Adrenal gland (tissue), 12 donors: Measurements from ENCODE around the gene FCER2. TPM values are rescaled to one million over a fixed set of nuclear protein-coding genes. Genes with fewer than 3 reads are reported as not detected.

ENCODE experiments used
- DNase-seq, 7 donors: peaks; one replicate each; pipeline ENCODE4 v3.0.0-alpha.2; 2019 to 2020
- H3K27ac ChIP-seq, 5 donors: fragments of 200-600 bp; sonication (generic) in 4 of 5; 1 replicate in 3 of 5; 2 replicates in 2 of 5; pipeline versions ENCODE4 v1.5.1 to v1.8.0; 2016 to 2020; ENCODE audit warnings: mild to moderate bottlenecking in 1 of 5
- H3K27me3 ChIP-seq: fragments of 200-600 bp; 2 replicates; pipeline ENCODE4 v1.8.0; 2021
- H3K36me3 ChIP-seq, 2 donors: fragments of 200-600 bp; replicated peaks in 1 of 2; 1 replicate in 1 of 2; 2 replicates in 1 of 2; pipeline versions ENCODE4 v1.5.1 to v1.8.0; 2018 to 2022
- H3K4me1 ChIP-seq, 2 donors: fragments of 200-600 bp; replicated peaks in 1 of 2; 1 replicate in 1 of 2; 2 replicates in 1 of 2; pipeline versions ENCODE4 v1.5.1 to v1.8.0; 2018 to 2021
- H3K4me3 ChIP-seq, 4 donors: fragments of 200-600 bp; sonication (generic) in 3 of 4; one replicate each; pipeline ENCODE4 v1.5.1; 2016 to 2018
- H3K9me3 ChIP-seq, 3 donors: fragments of 200-600 bp; sonication (generic) in 1 of 3; replicated peaks in 1 of 3; 1 replicate in 2 of 3; 2 replicates in 1 of 3; pipeline versions ENCODE4 v1.5.1 to v1.8.0; 2016 to 2021
- POLR2A ChIP-seq, 2 donors: fragments of 450-650 bp; IDR thresholded peaks; one replicate each; pipeline ENCODE4 v1.6.1; 2017; ENCODE audit warnings: antibody characterized with exemption in 2 of 2, mild to moderate bottlenecking in 2 of 2, moderate library complexity in 1 of 2
- WGBS, 4 donors: extraction: QIAGEN DNeasy Blood & Tissue Kit in 2 of 4; methylation state at CpG; one replicate each; pipeline versions ENCODE4 v1.1.5 to v1.1.7; 2013 to 2017; 5-methylcytosine and 5-hydroxymethylcytosine counted together
- intact Hi-C, 2 donors: fragments of 100-400 bp; cut with DNase I; formaldehyde crosslinking; loops; one replicate each; pipeline versions ENCODE4 v1.14.1 to v1.15.0; 2022 to 2023
- polyA plus RNA-seq, 3 donors: library from polyadenylated mRNA; stranded (reverse); fragments of 200-250 nt in 2 of 3; fragments of 350-450 nt in 1 of 3; fragmentation: Illumina TruSeq in 1 of 3; extraction: RNeasy Lipid Tissue Mini Kit (QIAGEN cat#74804) in 1 of 3; gene quantifications; one replicate each; pipeline ENCODE4 v1.2.3, GENCODE V29; 2013 to 2014
- total RNA-seq, 9 donors: library from RNA; depleted of rRNA in 4 of 9; stranded (reverse); fragments of >200 nt in 4 of 9; fragments of 120-200 nt in 1 of 9; fragmentation: NEBNext Ultra II Directional in 1 of 9; extraction: Animal tissue kit (Norgen Biotek cat#: 25700) in 1 of 9; gene quantifications; one replicate each; pipeline versions ENCODE4 v1.1.0 to v1.2.4, GENCODE V29; 2013 to 2023
- TF ChIP-seq, protein P1 (sequence below), 6 experiments: fragments of 450-650 bp in 4 of 6; fragments of 200-600 bp in 2 of 6; sonication (generic) in 1 of 6; IDR thresholded peaks; 1 replicate in 5 of 6; 2 replicates in 1 of 6; pipeline versions ENCODE4 v1.5.1 to v1.8.0; 2016 to 2021; ENCODE audit warnings: antibody characterized with exemption in 6 of 6, mild to moderate bottlenecking in 2 of 6, moderate library complexity in 1 of 6
- donor health status: healthy with polysubstance abuse.
- donor health status: Bipolar disorder and iron deficiency.
- donor health status: DM: yes; HTN: yes; CAD: no.
- donor health status: DM: no; HTN: no; CAD: no.
- donor health status: DM: no; HTN: no; CAD: no.
- donor health status: DM: yes; HTN: yes; CAD: no.

The FCER2 gene
- total and polyA plus RNA-seq, 12 donors, result 0.28 to 2.6 (median 0.51) TPM; not detected in 5

DNA sequence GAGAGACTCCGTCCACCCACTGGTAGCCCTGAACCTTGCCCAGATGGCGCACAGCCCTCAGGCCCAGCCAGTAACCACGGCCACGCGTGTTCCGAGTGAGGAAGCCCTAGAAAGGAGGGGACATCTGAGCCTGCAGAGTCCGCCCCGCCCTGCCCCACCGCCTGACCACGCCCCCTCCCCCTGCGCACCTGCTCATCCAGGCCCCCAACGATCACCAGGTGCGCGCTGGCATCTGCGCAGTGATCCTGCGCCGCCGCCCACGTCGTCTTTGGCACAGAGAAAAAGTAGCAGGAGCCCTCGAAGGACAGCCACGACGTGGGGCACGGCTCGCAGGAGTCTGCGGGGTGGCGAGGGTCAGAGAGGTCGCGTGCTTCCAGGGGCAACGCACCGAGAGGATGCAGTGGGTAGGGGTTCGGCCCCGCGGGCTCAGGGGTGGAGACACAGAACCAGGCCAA is 27.9 kb upstream of the FCER2 start:
- Histone ChIP-seq H3K27ac (no peak overlapping the region), H3K4me1 (peaks cover 0 to 5% of the 10 kb centered on the region in 2 donors), H3K27me3 (peaks cover 36% of the 10 kb centered on the region), H3K36me3 (no peaks in the 10 kb centered on the region), H3K4me3 (no peak overlapping the region), H3K9me3 (no peaks in the 10 kb centered on the region)
- intact Hi-C loops, result no loop called here
- no peak for DNase-seq
- no peak for TF ChIP-seq POLR2A (IDR thresholded peaks at IDR 0.05)
- TF ChIP-seq, protein P1, sequence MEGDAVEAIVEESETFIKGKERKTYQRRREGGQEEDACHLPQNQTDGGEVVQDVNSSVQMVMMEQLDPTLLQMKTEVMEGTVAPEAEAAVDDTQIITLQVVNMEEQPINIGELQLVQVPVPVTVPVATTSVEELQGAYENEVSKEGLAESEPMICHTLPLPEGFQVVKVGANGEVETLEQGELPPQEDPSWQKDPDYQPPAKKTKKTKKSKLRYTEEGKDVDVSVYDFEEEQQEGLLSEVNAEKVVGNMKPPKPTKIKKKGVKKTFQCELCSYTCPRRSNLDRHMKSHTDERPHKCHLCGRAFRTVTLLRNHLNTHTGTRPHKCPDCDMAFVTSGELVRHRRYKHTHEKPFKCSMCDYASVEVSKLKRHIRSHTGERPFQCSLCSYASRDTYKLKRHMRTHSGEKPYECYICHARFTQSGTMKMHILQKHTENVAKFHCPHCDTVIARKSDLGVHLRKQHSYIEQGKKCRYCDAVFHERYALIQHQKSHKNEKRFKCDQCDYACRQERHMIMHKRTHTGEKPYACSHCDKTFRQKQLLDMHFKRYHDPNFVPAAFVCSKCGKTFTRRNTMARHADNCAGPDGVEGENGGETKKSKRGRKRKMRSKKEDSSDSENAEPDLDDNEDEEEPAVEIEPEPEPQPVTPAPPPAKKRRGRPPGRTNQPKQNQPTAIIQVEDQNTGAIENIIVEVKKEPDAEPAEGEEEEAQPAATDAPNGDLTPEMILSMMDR (IDR thresholded peaks at IDR 0.05), result no peak
- WGBS, 4 donors, result 4 to 10% (median 6%) methylated on average over 5 to 34 of the region's 34 CpGs

DNA sequence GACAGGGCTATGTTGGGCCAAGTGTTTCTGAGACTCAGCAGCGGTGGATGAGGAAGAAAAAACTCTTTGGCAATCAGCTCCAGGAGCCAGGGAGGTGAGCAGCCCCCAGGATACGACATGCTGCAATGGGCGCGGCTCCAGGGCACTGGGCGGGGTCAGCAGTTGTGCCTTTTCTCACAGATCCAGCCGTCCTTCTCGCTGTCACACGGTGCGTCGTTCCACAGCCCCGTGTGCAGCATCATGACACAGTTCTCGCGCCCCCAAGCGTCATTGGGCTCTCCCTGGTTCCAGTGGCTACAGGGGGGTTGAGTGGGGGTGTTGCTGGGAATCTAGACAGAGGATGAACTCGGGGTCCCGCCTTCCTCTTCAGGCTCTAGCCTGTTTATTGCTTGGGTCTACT is 27.3 kb upstream of the FCER2 start:
- no peaks in the 10 kb centered on the region for H3K36me3 ChIP-seq
- no peaks in the 10 kb centered on the region for H3K9me3 ChIP-seq
- H3K4me3 ChIP-seq, result no peak overlapping the region
- TF ChIP-seq, protein P1 (IDR thresholded peaks at IDR 0.05), result no peak
- no peak for TF ChIP-seq POLR2A (IDR thresholded peaks at IDR 0.05)
- peaks cover 36% of the 10 kb centered on the region for H3K27me3 ChIP-seq
- DNase-seq, result no peak
- H3K4me1 ChIP-seq, result peaks cover 0 to 5% of the 10 kb centered on the region in 2 donors
- no peak overlapping the region for H3K27ac ChIP-seq
- WGBS, 4 donors, result 12 to 40% (median 22%) methylated on average over 2 to 16 of the region's 16 CpGs
- intact Hi-C loops, result no loop called here

DNA sequence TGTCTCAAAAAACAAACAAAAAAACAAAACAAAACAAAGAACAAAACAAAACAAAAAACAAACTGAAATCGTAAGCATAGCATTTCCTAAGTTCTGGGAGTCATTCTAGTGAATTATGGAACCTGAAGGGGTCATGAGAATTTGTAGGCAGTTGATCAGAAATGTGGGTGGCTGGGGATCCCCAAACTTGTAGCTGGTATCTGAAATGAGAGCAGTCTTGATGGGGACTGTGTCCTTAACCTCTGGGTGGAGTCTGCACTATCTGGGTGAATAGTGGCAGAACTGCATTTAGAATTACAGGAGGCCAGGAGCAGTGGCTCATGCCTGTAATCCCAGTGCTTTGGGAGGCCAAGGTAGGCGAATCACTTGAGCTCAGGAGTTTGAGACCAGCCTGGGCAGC is 23.9 kb upstream of the FCER2 start:
- no peaks in the 10 kb centered on the region for H3K36me3 ChIP-seq
- no peak overlapping the region for H3K4me3 ChIP-seq
- 39 to 65% (median 61%) methylated on average over 2 of the region's 2 CpGs for WGBS, 4 donors
- intact Hi-C loops, result no loop called here
- H3K27me3 ChIP-seq, result peaks cover 31% of the 10 kb centered on the region
- no peaks in the 10 kb centered on the region for H3K9me3 ChIP-seq
- TF ChIP-seq, protein P1 (IDR thresholded peaks at IDR 0.05), result no peak
- no peak for TF ChIP-seq POLR2A (IDR thresholded peaks at IDR 0.05)
- H3K27ac ChIP-seq, result no peak overlapping the region
- no peak for DNase-seq
- H3K4me1 ChIP-seq, result peaks cover 0 to 5% of the 10 kb centered on the region in 2 donors

DNA sequence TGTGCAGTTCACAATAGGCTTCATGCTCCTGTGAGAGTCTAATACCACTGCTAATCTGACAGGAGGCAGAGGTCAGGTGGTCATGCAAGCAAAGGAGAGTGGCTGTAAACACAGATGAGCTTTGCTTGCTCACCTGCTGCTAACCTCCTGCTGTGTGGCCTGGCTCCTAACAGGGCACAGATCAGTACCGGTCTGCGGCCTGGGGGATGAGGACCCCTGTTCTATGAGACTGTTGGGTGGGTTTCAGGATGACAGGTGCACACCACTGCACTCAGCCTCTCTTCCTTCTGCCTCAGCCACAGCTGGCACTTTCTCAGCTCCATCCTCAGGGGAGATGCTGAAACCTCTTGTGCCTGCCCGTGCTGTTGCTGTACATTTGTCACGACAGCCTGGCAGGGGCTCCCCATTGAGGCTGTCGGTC is 20.3 kb upstream of the FCER2 start:
- no peaks in the 10 kb centered on the region for H3K9me3 ChIP-seq
- no peaks in the 10 kb centered on the region for H3K4me1 ChIP-seq
- no peak for DNase-seq
- intact Hi-C loops, result no loop called here
- WGBS, 4 donors, result 69 to 77% (median 73%) methylated on average over 5 of the region's 5 CpGs
- no peaks in the 10 kb centered on the region for H3K27me3 ChIP-seq
- TF ChIP-seq POLR2A (IDR thresholded peaks at IDR 0.05), result no peak
- TF ChIP-seq, protein P1 (IDR thresholded peaks at IDR 0.05), result no peak
- H3K36me3 ChIP-seq, result no peaks in the 10 kb centered on the region
- H3K27ac ChIP-seq, result no peak overlapping the region
- H3K4me3 ChIP-seq, result no peak overlapping the region
